ENCODE results near the gene CCN5.

The CCN5 gene

GRCh38 chr20:44706301-44707017 lies 8.7 kb upstream of the CCN5 start:
- no peak overlapping the region for H3K27ac ChIP-seq (ENCODE audit: low read length)
- H3K4me1 ChIP-seq (ENCODE audit: control insufficient read depth in 1 of 2, insufficient read depth in 2 of 2, low read length in 2 of 2), result peaks cover 13 to 15% of the 10 kb centered on the region in 2 donors
- no peaks in the 10 kb centered on the region for H3K9me3 ChIP-seq (ENCODE audit: control insufficient read depth in 1 of 2, low read length in 2 of 2)
- H3K27me3 ChIP-seq (ENCODE audit: low read depth, low read length), result no peaks in the 10 kb centered on the region
- no peaks in the 10 kb centered on the region for H3K36me3 ChIP-seq (ENCODE audit: control insufficient read depth in 1 of 2, insufficient read depth in 2 of 2, low read length in 2 of 2)
- H3K4me3 ChIP-seq (ENCODE audit: low read depth in 1 of 2, low read length in 2 of 2), result no peak overlapping the region

- H3K4me1 ChIP-seq (ENCODE audit: control insufficient read depth in 1 of 2, insufficient read depth in 2 of 2, low read length in 2 of 2), result peaks cover 9 to 14% of the 10 kb centered on the region in 2 donors
- no peak overlapping the region for H3K27ac ChIP-seq (ENCODE audit: low read length)
- H3K27me3 ChIP-seq (ENCODE audit: low read depth, low read length), result no peaks in the 10 kb centered on the region
- no peaks in the 10 kb centered on the region for H3K9me3 ChIP-seq (ENCODE audit: control insufficient read depth in 1 of 2, low read length in 2 of 2)
- no peaks in the 10 kb centered on the region for H3K36me3 ChIP-seq (ENCODE audit: control insufficient read depth in 1 of 2, insufficient read depth in 2 of 2, low read length in 2 of 2)
- H3K4me3 ChIP-seq (ENCODE audit: low read depth in 1 of 2, low read length in 2 of 2), result no peak overlapping the region
Measured at GRCh38 chr20:44707018-44707579, 8.1 kb upstream of the CCN5 start.

GRCh38 chr20:44709380-44709779 lies 5.8 kb upstream of the CCN5 start:
- Histone ChIP-seq H3K36me3 (ENCODE audit: control insufficient read depth in 1 of 2, insufficient read depth in 2 of 2, low read length in 2 of 2) (no peaks in the 10 kb centered on the region), H3K27me3 (ENCODE audit: low read depth, low read length) (no peaks in the 10 kb centered on the region), H3K4me3 (ENCODE audit: low read depth in 1 of 2, low read length in 2 of 2) (no peak overlapping the region), H3K4me1 (ENCODE audit: control insufficient read depth in 1 of 2, insufficient read depth in 2 of 2, low read length in 2 of 2) (peaks cover 0 to 4% of the 10 kb centered on the region in 2 donors), H3K9me3 (ENCODE audit: control insufficient read depth in 1 of 2, low read length in 2 of 2) (no peaks in the 10 kb centered on the region), H3K27ac (ENCODE audit: low read length) (no peak overlapping the region)

- Histone ChIP-seq H3K4me3 (ENCODE audit: low read depth in 1 of 2, low read length in 2 of 2) (no peak overlapping the region), H3K36me3 (ENCODE audit: control insufficient read depth in 1 of 2, insufficient read depth in 2 of 2, low read length in 2 of 2) (no peaks in the 10 kb centered on the region), H3K27me3 (ENCODE audit: low read depth, low read length) (no peaks in the 10 kb centered on the region), H3K4me1 (ENCODE audit: control insufficient read depth in 1 of 2, insufficient read depth in 2 of 2, low read length in 2 of 2) (peaks cover 0 to 8% of the 10 kb centered on the region in 2 donors), H3K27ac (ENCODE audit: low read length) (no peak overlapping the region), H3K9me3 (ENCODE audit: control insufficient read depth in 1 of 2, low read length in 2 of 2) (no peaks in the 10 kb centered on the region)
Measured at GRCh38 chr20:44709797-44710196, 5.4 kb upstream of the CCN5 start.

GRCh38 chr20:44711237-44711636 lies 3.9 kb upstream of the CCN5 start:
- Histone ChIP-seq H3K9me3 (ENCODE audit: control insufficient read depth in 1 of 2, low read length in 2 of 2) (no peaks in the 10 kb centered on the region), H3K4me1 (ENCODE audit: control insufficient read depth in 1 of 2, insufficient read depth in 2 of 2, low read length in 2 of 2) (peaks cover 0 to 15% of the 10 kb centered on the region in 2 donors), H3K36me3 (ENCODE audit: control insufficient read depth in 1 of 2, insufficient read depth in 2 of 2, low read length in 2 of 2) (no peaks in the 10 kb centered on the region), H3K4me3 (ENCODE audit: low read depth in 1 of 2, low read length in 2 of 2) (no peak overlapping the region), H3K27ac (ENCODE audit: low read length) (no peak overlapping the region), H3K27me3 (ENCODE audit: low read depth, low read length) (no peaks in the 10 kb centered on the region)

- Histone ChIP-seq H3K27me3 (ENCODE audit: low read depth, low read length) (no peaks in the 10 kb centered on the region), H3K9me3 (ENCODE audit: control insufficient read depth in 1 of 2, low read length in 2 of 2) (no peaks in the 10 kb centered on the region), H3K4me1 (ENCODE audit: control insufficient read depth in 1 of 2, insufficient read depth in 2 of 2, low read length in 2 of 2) (peaks cover 0 to 15% of the 10 kb centered on the region in 2 donors), H3K27ac (ENCODE audit: low read length) (no peak overlapping the region), H3K36me3 (ENCODE audit: control insufficient read depth in 1 of 2, insufficient read depth in 2 of 2, low read length in 2 of 2) (no peaks in the 10 kb centered on the region), H3K4me3 (ENCODE audit: low read depth in 1 of 2, low read length in 2 of 2) (peak overlapping the region in 1 of 2 donors; percentile 1)
Measured at GRCh38 chr20:44714102-44714700, 968 bp upstream of the CCN5 start.

GRCh38 chr20:44715499-44716308 lies 535 bp downstream of the CCN5 start:
- H3K4me1 ChIP-seq (ENCODE audit: control insufficient read depth in 1 of 2, insufficient read depth in 2 of 2, low read length in 2 of 2), result peaks cover 0 to 15% of the 10 kb centered on the region in 2 donors
- no peaks in the 10 kb centered on the region for H3K36me3 ChIP-seq (ENCODE audit: control insufficient read depth in 1 of 2, insufficient read depth in 2 of 2, low read length in 2 of 2)
- no peaks in the 10 kb centered on the region for H3K27me3 ChIP-seq (ENCODE audit: low read depth, low read length)
- no peak overlapping the region for H3K27ac ChIP-seq (ENCODE audit: low read length)
- H3K4me3 ChIP-seq (ENCODE audit: low read depth in 1 of 2, low read length in 2 of 2), result no peak overlapping the region
- no peaks in the 10 kb centered on the region for H3K9me3 ChIP-seq (ENCODE audit: control insufficient read depth in 1 of 2, low read length in 2 of 2)

- H3K36me3 ChIP-seq (ENCODE audit: control insufficient read depth in 1 of 2, insufficient read depth in 2 of 2, low read length in 2 of 2), result no peaks in the 10 kb centered on the region
- H3K27me3 ChIP-seq (ENCODE audit: low read depth, low read length), result no peaks in the 10 kb centered on the region
- no peak overlapping the region for H3K4me3 ChIP-seq (ENCODE audit: low read depth in 1 of 2, low read length in 2 of 2)
- no peak overlapping the region for H3K27ac ChIP-seq (ENCODE audit: low read length)
- peaks cover 0 to 15% of the 10 kb centered on the region in 2 donors for H3K4me1 ChIP-seq (ENCODE audit: control insufficient read depth in 1 of 2, insufficient read depth in 2 of 2, low read length in 2 of 2)
- no peaks in the 10 kb centered on the region for H3K9me3 ChIP-seq (ENCODE audit: control insufficient read depth in 1 of 2, low read length in 2 of 2)
Measured at GRCh38 chr20:44716309-44717106, 1.3 kb downstream of the CCN5 start.

- no peak overlapping the region for H3K27ac ChIP-seq (ENCODE audit: low read length)
- H3K27me3 ChIP-seq (ENCODE audit: low read depth, low read length), result no peaks in the 10 kb centered on the region
- H3K9me3 ChIP-seq (ENCODE audit: control insufficient read depth in 1 of 2, low read length in 2 of 2), result no peaks in the 10 kb centered on the region
- H3K4me3 ChIP-seq (ENCODE audit: low read depth in 1 of 2, low read length in 2 of 2), result no peak overlapping the region
- H3K4me1 ChIP-seq (ENCODE audit: control insufficient read depth in 1 of 2, insufficient read depth in 2 of 2, low read length in 2 of 2), result peaks cover 0 to 15% of the 10 kb centered on the region in 2 donors
- no peaks in the 10 kb centered on the region for H3K36me3 ChIP-seq (ENCODE audit: control insufficient read depth in 1 of 2, insufficient read depth in 2 of 2, low read length in 2 of 2)
Measured at GRCh38 chr20:44717986-44718385, 2.8 kb downstream of the CCN5 start.

- peaks cover 0 to 7% of the 10 kb centered on the region in 2 donors for H3K4me1 ChIP-seq (ENCODE audit: control insufficient read depth in 1 of 2, insufficient read depth in 2 of 2, low read length in 2 of 2)
- H3K36me3 ChIP-seq (ENCODE audit: control insufficient read depth in 1 of 2, insufficient read depth in 2 of 2, low read length in 2 of 2), result no peaks in the 10 kb centered on the region
- H3K27ac ChIP-seq (ENCODE audit: low read length), result no peak overlapping the region
- H3K9me3 ChIP-seq (ENCODE audit: control insufficient read depth in 1 of 2, low read length in 2 of 2), result no peaks in the 10 kb centered on the region
- H3K4me3 ChIP-seq (ENCODE audit: low read depth in 1 of 2, low read length in 2 of 2), result no peak overlapping the region
- H3K27me3 ChIP-seq (ENCODE audit: low read depth, low read length), result no peaks in the 10 kb centered on the region
Measured at GRCh38 chr20:44719841-44720240, 4.7 kb downstream of the CCN5 start.

Measured in muscle layer of duodenum (tissue), 2 donors.